HPDE6-E6E7 (cell line): ENCODE results near the gene CENPS.
A peak's percentile ranks its signal among the peaks of the same experiment; 100 is the strongest.
"Not testable (repeated sequence)": the region's sequence is repeated elsewhere in the genome, so short reads cannot be mapped to it uniquely, and the experiment has no call there.

ENCODE experiments used
- DNase-seq: peaks from one replicate; pipeline ENCODE4 v3.0.0; 2011; ENCODE audit warnings: missing footprints; ENCODE audit errors: extremely low spot score

Gene CENPS

DNA sequence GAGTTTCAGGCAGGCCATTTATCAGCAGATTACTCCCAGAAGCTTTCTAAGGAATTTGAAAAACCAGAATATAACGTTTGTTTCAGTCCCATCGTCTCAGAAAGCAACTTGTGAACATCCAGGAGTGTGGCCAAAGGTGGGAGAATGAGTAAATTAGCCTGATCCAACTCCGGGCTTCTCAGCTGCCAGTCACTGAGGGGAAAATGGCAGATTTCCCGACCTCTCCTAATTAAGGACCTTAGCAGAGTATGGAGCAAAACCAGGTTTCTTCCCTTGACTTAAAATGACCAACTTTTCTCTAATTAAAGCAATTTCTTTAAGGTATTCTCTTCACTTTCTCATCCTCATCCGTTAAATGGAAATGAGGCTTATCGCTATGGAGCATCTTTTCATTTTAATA lies 20.6 kb downstream of the CENPS start:
- DNase-seq = no peak

DNA sequence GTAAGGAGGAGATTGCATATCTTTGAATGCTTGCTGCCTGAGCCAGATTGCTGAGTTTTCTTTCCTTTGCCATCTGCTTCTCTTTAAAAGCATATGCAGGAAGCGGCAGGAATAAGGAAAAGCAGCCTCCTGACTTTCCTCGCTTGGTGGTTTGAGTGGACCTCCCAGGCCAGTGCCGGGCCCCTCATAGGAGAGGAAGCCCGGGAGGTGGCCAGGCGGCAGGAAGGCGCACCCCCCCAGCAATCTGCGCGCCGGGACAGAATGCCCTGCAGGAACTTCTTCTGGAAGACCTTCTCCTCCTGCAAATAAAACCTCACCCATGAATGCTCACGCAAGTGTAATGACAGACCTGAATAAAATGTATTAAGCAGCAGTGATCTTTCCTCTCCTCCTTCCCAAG lies 21.1 kb downstream of the CENPS start:
- DNase-seq = no peak

DNA sequence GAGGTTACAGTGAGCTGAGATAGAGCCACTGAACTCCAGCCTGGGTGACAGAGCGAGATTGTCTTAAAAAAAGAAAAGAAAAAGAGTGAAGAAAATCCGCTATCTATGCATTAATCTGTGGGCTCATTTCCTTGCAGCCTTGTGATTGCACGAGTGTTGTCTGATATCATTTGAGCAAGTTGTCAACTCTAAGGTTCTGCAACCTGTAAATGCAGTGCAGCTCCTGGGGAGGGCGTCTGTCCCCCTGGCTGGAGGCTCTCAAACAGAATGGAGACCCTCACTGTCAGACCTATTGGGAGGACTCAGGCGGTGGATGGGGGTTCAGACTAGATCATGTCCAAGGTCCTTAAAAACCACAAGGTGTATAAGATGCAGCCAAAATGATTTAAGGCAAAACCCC lies 25.8 kb downstream of the CENPS start:
- DNase-seq = no peak

DNA sequence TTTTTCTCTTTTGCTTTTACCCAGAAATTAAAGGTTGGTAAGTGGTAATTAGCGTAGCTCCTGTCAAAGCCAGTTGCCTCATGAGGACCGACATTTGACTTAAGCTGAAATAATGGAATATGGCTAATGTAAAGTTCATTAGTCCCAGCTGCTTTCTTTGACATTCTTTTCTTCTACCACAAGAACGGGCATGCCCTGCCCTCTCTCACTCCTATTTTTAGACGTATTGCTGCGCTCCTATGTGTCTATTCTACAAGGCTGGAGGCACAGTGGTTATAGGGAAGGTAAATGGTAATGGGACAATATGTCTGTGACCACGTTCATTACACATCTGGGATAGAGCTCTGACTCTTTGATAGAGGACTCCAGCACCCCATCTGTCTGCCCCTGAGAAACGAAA lies 26.4 kb downstream of the CENPS start:
- peak; percentile 28 for DNase-seq

DNA sequence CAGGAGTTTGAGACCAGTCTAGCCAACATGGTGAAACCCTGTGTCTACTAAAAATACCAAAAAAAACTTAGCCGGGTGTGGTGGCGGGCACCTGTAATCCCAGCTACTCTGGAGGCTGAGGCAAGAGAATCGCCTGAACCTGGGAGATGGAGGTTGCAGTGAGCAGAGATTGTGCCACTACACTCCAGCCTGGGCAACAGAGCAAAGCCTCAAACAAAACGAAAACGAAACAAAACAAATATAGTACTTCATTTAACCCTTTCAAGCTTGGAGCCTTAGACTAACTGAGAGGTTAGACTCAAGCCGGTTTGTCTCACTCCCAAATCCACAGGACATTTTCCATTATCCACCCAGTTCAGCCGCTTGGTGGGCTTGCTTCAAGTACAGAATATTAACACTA lies 27.2 kb downstream of the CENPS start:
- not testable (repeated sequence) for DNase-seq

DNA sequence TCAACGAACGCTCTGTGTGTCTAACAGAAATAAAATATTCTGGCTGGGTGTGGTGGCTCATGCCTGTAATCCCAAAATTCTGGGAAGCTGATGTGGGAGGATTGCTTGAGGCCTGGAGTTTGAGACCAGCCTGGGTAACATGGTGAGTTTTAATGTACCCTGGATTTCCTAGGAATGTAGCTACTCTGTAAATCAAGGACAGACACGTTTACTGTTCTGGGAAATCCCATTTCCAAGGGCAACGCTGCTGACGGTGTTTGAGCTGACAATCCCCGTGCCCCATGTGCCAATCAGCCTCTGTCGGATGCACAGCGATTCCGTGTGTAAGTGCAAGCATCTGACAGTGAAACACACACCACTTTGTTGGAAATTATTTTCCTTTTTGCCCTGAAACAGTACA lies 27.6 kb downstream of the CENPS start:
- DNase-seq = no peak

DNA sequence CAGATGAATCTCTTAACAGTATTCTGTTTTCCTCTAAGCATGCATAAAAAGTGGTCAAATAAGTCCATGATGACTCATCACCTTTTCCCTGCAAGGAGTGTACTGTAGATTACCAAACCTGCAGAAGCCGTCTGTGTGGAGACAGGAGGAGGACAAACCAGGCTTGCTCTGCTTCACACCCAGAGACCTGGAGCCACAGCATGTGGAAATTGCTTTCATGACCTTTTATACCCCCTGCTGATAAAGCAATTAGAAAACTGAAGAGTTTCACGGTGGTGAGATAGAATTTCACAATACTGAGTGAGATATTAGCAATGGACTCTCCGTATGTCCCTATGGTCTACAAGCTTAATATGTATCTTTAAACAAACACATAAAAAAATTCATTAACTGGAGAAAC lies 29.0 kb downstream of the CENPS start:
- peak; percentile 80 for DNase-seq

DNA sequence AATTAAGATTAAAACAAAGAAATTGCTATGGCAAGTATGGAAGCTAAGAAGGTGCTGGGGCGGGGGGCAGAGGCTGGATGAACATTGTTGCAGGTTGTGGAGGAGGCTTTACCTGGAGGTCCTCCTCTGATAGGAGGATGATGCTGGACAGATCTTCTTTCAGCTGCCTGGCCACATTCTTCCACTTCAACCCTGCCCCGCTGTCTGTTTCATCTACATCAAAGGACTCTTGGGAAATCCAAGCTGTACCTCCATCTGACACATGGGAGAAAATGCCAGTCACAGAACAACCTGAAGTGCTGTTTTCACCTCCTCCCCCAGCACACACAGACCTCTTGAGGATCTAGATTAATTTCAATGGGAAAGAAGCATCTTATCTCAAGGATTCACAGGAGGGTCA lies 36.8 kb downstream of the CENPS start:
- no peak for DNase-seq

DNA sequence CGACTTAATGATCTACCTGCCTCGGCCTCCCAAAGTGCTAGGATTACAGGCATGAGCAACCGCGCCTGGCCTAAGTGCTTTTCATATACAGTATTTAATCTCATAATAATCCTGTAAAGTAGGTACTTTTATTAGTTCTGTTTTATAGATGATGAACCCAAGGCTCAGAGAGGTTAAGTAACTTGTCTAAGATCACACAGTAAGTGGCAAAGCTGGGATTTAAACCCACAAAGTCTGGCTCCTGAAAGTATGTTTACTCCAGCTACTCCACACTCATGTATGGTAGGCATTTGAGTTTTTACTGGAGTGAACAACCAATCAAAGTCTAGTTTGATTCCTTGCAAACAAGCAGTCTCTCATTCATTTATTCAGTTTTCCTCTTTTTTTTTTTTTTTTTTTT lies 39.8 kb downstream of the CENPS start:
- no peak for DNase-seq

DNA sequence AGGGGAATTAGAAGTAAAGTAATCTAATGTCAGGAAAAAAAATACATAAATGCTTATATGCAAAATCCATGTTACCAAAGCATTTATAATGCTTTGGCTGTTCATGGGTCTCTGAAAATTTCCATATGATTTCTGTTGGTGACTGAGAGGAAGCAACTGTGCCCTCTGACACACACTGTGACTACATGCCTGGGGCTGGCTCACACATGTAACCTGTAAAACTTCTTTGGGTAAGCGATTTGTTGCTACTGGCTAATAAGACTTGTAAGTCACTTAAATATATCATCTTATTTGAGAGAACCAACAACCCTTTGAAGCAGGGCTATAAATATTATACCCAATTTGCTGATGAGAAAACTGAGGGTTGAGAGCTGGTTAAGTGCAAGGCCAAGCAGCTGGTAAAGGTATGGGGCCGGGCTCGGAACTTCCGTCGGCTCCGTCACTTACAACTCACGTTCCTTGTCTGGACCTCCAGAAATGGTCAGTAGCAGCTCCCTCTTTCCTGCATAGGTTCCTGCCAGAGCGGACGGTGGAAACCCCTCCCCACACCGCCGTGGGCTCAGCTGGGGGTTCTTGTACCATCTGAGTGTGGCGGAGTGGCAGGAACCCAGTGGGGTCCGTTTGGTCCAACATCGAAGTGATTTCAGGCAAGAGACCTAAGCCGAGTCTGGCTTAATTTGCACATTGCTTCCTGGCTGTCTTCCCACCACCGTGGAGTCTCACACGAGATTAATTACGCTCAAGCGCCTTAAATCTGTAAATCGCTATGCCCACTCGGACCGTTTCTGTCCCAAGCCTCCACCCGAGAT lies 41.4 kb downstream of the CENPS start:
- no peak for DNase-seq

DNA sequence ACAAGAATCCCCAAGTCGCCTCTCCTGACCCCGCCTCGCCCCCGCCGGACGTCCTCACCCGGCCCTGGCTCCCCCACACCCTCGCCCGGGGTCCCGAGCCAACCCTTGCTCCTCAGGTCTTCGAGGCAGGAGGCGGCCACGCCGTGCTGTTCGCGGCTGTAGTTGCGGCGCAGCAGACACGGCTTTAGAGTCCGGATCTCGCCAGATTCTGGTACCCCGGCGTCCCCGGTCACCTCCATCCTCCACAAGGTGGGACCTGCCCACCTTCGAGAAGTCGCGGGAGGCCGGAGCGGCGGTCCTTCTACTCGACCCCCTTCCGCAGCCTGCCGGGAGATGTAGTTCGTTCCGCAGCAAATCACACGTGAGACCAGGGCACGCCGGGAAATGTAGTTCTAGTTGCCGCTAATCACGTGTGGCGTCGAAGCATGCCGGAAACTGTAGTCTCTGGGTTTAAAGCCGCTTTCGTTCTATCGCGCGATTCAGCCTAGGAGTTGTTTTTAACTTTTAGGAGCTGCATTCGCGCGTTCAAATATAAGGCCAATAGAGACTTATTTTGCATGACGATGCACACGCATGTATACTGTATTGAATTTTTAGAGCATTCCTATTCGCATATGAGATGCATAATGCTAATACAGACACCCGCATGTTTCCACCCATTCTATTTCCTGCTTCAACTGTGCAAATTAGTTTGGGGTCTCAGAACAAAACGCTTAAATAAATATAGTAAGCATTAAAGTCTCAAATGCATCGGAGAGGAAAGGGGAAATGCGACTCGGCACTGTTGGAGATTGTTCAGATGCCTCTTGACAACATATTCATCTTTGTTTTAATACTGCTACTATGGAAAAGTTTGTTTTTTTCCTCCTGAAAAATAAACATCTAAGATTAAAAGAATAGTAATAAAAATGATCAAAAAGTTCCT lies 42.2 kb downstream of the CENPS start, which contains the start of gene DFFA:
Gene DFFA, minus strand, starts transcription at position 310 of the 925 bp plus-strand sequence. Its CDS starts 71 bp downstream, at position 239.
- peak; percentile 93 for DNase-seq

DNA sequence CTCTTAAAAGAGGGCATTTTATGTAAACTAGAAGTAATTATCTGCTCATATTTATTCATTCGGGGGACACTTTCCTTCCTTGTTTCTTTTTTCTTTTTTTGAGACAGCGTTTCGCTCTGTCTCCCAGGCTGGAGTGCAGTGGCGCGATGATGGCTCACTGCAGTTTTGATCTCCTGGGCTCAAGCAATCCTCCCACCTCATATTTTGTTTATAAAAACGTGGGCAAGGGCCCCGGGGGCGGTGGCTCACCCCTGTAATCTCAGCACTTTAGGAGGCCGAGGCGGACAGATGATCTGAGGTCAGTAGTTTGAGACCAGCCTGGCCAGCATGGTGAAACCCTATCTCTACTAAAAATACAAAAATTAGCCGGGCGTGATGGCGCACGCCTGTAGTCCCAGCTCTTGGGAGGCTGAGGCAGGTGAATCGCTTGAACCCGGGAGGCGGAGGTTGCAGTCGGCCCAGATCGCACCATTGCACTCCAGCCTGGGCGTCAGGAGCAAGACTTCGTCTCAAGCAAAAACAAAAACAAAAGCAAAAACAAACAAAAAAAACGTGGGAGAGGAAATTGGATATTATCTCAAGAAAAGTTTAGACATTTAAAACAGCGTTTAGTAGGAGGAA lies 43.0 kb downstream of the CENPS start:
- no peak for DNase-seq

DNA sequence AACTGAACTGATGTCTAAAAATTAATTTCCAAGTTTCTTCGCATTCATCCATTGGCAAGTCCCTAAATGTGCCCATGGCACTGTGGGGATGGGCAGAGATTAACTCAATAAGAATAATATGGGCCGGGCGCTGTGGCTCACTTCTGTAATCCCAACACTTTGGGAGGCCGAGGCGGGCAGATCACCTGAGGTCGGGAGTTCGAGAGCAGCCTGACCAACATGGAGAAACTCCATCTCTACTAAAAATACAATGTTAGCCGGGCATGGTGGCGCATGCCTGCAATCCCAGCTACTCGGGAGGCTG lies 44.0 kb downstream of the CENPS start:
- DNase-seq = not testable (repeated sequence)

DNA sequence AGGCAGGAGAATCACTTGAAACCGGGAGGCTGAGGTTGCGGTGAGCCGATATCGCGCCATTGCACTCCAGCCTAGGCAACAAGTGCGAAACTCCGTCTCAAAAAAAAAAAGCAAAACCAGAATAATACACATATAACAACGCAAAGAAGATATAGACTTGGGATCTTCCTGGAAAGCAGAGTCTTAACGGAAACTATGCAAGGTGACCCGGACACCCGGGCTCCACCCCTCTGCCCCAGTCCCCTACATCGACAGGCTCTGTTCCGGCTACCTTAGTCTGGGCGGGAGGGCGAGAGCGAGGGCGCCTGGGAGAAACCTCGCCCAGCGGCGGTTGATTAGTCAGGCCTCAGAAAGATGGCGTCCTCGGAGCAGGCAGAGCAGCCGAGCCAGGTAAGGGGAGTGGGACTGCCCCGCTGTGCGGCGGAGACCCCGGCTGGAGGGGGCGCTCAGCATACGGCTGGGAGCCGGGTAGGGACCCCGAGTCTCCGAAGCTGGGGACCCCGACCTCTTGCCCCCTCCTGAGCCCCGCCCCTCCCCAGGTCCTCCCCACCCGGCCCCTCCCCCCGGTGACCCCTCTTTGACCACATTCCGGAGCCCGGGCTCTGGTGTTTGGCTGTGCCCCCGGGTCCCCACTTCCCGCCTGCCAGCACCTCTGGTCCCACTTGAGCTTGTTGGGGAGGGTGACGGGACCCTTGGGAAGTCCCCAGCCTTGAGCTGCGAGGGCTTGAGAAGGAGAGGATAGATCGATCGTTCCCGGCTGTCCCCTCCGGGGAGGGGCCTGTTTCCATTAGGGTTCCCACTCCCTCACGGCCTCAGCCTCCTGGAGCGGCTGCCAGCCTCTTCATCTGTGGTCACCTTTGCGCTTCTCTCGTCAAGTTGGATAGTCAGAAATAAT lies 44.6 kb downstream of the CENPS start, which contains the start of gene PEX14:
Gene PEX14, plus strand, starts transcription at position 338 of the 895 bp plus-strand sequence. Its CDS starts 17 bp downstream, at position 355.
- peak; percentile 93 for DNase-seq

DNA sequence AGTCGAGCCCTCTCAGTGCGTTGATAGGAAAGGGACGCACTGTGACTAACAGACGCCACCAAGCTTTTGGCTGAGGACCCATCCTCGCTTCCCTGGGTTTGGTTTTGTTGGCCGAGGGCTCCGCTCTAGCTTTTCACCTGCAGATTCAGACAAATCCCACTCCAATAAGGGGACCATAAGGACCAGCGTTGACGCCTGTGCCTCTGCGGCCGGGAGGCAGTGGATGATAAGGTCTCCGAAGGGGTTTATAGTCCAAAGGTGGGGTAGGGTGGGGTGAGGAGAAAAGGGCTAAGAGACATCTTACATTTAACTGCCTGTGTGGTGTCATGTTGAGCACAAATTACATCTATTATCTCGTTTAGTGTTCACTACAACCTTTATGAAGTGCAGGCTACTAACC lies 45.3 kb downstream of the CENPS start:
- DNase-seq = no peak

DNA sequence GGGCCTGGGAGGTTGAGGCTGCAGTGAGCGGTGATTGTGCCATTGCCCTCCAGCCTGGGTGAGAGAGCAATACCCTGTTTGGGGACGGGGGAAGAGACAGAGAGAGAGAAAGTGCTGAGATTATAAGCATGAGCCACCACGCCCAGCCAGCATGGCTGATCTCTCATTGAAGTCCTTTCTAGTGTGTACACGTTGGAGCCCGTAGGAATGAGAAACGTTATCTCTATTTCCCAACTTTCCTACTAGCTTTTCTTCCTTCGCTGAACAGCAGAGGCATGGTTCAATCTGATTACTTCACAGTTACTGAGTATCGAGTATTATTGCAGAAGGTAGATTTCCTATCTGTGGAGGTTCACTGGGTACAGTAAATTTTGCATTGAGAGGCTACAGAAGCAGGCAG lies 49.1 kb downstream of the CENPS start:
- DNase-seq = no peak

DNA sequence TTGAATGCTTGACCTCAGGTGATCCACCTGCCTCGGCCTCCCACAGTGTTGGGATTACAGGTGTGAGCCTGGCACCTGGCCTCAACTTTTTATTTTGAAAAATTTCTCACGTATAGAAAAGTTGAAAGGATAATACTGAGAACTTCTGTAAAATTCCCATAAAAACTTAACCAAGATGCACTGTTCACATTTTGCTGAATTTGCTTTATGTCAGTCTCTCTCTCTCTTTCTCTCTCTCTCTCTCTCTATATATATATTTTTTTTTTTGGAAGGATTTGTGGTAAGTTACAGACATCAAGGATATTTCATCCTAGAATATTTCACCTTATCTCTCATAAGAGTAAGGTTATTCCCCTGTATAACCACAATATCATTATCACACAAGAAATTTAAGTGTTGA lies 50.4 kb downstream of the CENPS start:
- no peak for DNase-seq

DNA sequence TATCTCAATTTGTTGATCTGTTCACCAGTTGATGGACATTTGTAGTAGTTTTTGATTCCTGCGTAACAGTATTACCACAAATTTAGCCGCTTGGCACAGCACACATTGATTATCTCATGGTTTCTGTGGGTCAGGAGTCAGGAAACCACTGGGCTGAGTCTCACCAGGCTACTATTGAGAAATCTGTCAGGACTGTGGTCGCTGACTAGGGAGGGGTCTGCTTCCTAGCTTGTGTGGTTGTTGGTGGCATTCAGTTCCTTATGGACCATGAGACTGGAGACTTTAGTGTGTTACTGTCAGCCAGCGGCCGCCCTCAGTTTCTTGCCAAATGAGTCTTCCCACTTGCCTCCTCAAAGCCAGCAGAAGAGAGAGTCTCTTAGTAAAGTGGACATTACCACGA lies 54.3 kb downstream of the CENPS start:
- DNase-seq = no peak

DNA sequence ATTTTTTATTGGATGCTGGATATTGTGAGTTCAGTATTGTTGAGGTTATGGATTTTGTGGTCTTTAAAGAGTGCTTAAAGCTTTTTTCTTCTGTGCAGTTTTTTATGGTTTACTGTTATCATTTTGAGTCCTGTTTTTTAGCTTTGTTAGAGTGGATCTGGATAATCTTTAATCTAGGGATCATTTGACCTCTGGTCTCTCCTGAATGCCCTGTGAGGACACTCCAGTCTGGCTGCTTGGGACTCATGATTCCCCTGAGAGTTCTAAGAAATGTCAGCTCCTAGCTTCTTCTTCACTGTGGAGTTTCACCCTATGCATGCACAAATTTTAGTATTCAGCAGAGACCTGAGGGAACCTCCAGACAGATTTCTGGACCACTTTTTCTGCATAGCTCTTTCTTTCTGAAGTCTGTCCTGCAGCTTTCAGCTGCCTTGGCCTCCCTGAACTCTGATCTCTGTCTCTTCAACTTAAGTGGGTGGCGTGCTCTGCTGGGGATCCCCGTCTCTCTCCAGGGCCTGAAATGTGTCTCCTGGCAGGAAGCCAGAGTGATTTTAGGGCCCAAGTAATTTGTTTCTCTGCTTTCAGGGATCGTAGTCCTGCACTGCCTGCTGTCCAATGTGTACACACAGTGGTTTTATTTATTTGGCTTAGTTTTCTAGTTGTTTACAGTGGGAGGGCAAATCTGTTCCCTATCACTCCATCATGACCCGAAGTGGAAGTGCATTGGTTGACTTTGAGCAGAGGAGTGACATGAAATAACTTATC lies 59.2 kb downstream of the CENPS start:
- DNase-seq = no peak

DNA sequence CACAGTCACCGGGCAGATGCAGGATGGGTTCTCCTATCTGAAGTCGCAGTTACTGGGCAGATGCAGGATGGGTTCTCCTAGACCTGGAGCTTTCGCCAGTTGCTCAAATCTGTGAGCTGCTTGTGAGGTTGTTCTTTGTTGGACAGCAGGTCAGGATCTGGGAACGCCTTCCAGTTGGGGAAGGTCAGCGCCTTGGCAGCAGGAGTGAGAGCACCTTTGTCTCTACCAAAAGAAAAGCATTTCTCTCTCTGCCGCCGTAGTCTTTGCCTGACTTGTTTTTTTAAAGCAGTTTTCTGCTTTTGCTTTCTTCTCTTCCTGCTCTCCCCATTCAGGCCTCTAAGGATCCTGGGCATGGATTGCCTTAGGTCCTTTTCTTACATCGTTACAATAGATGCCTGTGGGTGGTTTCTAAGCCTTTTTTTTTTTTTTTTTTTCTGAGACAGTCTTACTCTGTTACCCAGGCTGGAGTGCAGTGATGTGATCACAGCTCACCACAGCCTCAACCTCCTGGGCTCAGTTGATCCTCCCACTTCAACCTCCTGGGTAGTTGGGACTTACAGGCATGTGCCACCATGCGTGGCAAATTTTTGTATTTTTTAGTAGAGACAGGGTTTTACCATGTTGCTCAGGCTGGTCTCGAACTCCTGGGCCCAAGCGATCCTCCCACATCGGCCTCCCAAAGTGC lies 60.2 kb downstream of the CENPS start:
- DNase-seq = no peak
